Lung (tissue), 10 donors: ENCODE results near the gene SPDYE1. TPM values are rescaled to one million over a fixed set of nuclear protein-coding genes. Genes with fewer than 3 reads are reported as not detected.
"Not testable (repeated sequence)": the region's sequence is repeated elsewhere in the genome, so short reads cannot be mapped to it uniquely, and the experiment has no call there.

Experiments
- ATAC-seq: fragments of 200-7000 bp; cut with Tn5 transposase; one replicate; pipeline ENCODE4 v1.9.1; 2020; ENCODE audit warnings: moderate number of reproducible peaks; ENCODE audit not compliant: insufficient read depth, low FRiP score
- DNase-seq, 3 donors: peaks; one replicate each; pipeline ENCODE4 v3.0.0-alpha.2; 2013 to 2017
- H3K27ac ChIP-seq, 2 donors: one replicate each; pipeline ENCODE4 v1.5.1; 2013; ENCODE audit warnings: mild to moderate bottlenecking in 2 of 2, moderate library complexity in 2 of 2, control low read depth in 1 of 2, inconsistent platforms in 1 of 2, low read depth in 1 of 2, low read length in 1 of 2
- H3K27me3 ChIP-seq, 3 donors: one replicate each; pipeline ENCODE4 v1.5.1; 2013; ENCODE audit warnings: low read length in 2 of 3; ENCODE audit not compliant: control insufficient read depth in 3 of 3, insufficient read depth in 3 of 3
- H3K36me3 ChIP-seq, 4 donors: one replicate each; pipeline ENCODE4 v1.5.1; 2013; ENCODE audit warnings: low read length in 4 of 4, mild to moderate bottlenecking in 1 of 4, moderate library complexity in 1 of 4; ENCODE audit not compliant: control insufficient read depth in 4 of 4, insufficient read depth in 4 of 4
- H3K4me1 ChIP-seq, 5 donors: one replicate each; pipeline ENCODE4 v1.5.1; 2013; ENCODE audit warnings: low read length in 5 of 5, mild to moderate bottlenecking in 2 of 5, moderate library complexity in 1 of 5; ENCODE audit not compliant: control insufficient read depth in 5 of 5, insufficient read depth in 5 of 5
- H3K4me3 ChIP-seq: one replicate; pipeline ENCODE4 v1.5.1; 2013; ENCODE audit warnings: mild to moderate bottlenecking, control low read depth, moderate library complexity
- H3K9ac ChIP-seq, 2 donors: one replicate each; pipeline ENCODE4 v1.5.1; 2013; ENCODE audit warnings: low read length in 2 of 2, control low read depth in 1 of 2; ENCODE audit not compliant: insufficient read depth in 1 of 2
- H3K9me3 ChIP-seq, 4 donors: one replicate each; pipeline ENCODE4 v1.5.1; 2013; ENCODE audit warnings: low read length in 3 of 4, mild to moderate bottlenecking in 1 of 4, moderate library complexity in 1 of 4; ENCODE audit not compliant: control insufficient read depth in 4 of 4, insufficient read depth in 3 of 4
- WGBS, 2 donors: extraction: QIAGEN DNeasy Blood & Tissue Kit; methylation state at CpG; one replicate each; pipeline ENCODE4 v1.1.7; 2013; 5-methylcytosine and 5-hydroxymethylcytosine counted together
- polyA plus RNA-seq, 2 donors: library from polyadenylated mRNA; stranded (reverse); fragments of 200-250 nt; gene quantifications; one replicate each; pipeline ENCODE4 v1.2.1, GENCODE V29; 2013
- total RNA-seq, 2 donors: library from RNA; depleted of rRNA in 1 of 2; stranded (reverse); fragments of >200 nt in 1 of 2; gene quantifications; one replicate each; pipeline ENCODE4 v1.2.1, GENCODE V29; 2014 to 2021
- donor health status: Bipolar disorder and iron deficiency.
- donor health status: healthy.
- donor health status: DM: yes; HTN: yes; CAD: no.

SPDYE1 gene
- total and polyA plus RNA-seq, 4 donors: 0.09 TPM; not detected in 3

DNA sequence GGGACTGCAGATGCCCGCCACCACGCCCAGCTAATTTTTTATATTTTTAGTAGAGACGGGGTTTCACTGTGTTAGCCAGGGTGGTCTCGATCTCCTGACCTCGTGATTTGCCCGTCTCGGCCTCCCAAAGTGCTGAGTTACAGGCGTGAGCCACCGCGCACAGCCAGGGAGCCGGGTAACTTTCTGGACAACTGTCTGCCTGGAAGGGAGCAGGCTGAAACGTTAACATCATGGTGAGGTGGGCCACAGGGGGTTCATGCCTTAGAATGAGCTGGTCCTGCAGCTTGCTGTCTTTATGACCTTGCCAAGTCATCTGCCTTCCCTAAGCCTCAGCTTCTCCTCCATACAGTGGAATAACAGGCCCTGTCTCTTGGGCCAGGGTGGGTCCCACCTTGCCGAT, 33.6 kb downstream of the SPDYE1 start:
- not testable (repeated sequence) for DNase-seq, H3K27me3 ChIP-seq, ATAC-seq, H3K36me3 ChIP-seq, H3K4me1 ChIP-seq, H3K9ac ChIP-seq, H3K27ac ChIP-seq, H3K4me3 ChIP-seq, H3K9me3 ChIP-seq
- WGBS, 2 donors: 92 to 93% methylated on average over 12 of the region's 13 CpGs

DNA sequence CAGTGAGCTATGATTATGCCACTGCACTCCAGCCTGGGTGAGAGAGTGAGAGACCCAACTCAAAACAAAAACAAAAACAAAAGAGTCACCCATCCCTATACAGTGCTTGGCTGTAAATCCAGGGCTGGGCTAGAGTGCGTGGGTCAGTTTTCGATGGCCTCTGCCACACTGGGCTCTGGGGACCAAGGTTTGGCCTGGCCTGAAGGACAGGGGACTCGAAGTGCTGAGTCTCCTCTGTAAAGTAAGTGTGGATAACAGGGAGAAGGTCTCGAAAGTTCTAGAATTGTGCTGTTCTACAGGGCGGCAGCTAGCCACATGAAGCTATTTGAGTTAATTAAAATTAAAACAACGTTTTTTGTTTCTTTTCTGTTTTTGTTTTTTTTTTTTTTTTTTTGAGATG, 34.3 kb downstream of the SPDYE1 start:
- H3K4me3 ChIP-seq, H3K27me3 ChIP-seq, H3K36me3 ChIP-seq, H3K9me3 ChIP-seq, H3K9ac ChIP-seq, H3K4me1 ChIP-seq, DNase-seq, H3K27ac ChIP-seq, ATAC-seq: not testable (repeated sequence)
- 90 to 96% methylated on average over 4 to 6 of the region's 6 CpGs for WGBS, 2 donors

DNA sequence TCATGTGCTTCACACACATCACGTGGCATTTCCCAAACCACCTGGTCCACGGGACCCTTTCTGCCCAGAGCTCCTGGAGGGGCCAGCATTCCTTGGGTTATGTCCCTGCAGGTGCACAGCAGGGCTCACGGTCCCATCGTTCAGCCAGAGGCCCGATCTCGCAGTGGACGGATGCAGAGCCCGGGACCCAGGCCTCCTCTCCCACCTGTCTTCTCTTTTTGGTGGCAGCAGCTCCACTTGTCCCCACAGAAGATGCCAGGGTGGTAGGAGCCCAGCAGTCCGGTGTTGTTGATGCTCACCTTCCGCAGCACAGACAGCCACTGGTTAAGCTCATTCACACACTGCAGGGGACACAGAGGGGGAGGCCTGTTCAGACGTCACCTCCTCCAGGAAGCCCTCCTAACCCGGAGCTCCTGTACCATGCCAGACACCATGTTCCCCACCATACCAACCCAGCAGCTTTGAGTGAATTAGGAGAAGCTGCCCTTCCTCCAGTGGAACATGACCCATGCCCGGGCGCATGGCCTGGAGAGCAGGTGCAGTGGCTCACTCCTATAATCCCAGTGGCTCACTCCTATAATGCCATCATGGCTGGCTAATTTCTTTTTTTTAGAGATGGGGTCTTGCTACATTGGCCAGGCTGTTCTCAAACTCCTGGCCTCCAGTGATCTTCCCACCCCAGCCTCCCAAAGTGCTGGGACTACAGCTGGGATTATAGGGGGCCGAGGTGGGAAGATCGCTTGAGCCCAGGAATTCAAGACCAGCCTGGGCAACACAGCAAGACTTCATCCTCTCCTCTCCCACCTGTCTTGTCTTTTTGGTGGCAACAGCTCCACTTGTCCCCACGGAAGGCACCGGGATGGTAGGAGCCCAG, 36.5 kb downstream of the SPDYE1 start:
- not testable (repeated sequence) for H3K4me1 ChIP-seq, H3K4me3 ChIP-seq, H3K27ac ChIP-seq, ATAC-seq, H3K27me3 ChIP-seq, H3K9ac ChIP-seq, H3K9me3 ChIP-seq, DNase-seq, H3K36me3 ChIP-seq
- 95 to 97% methylated on average over 10 to 17 of the region's 18 CpGs for WGBS, 2 donors

GRCh38 chr7:44036364-44036763, 38.7 kb downstream of the SPDYE1 start:
- not testable (repeated sequence) for H3K27ac ChIP-seq, H3K9me3 ChIP-seq, H3K27me3 ChIP-seq, H3K36me3 ChIP-seq, H3K4me1 ChIP-seq, H3K4me3 ChIP-seq, H3K9ac ChIP-seq, DNase-seq
- WGBS, 2 donors: 68% methylated on average over 10 of the region's 10 CpGs; no CpG with 5 or more reads in 1 of the 2 donors
- peak; percentile 6 for ATAC-seq

DNA sequence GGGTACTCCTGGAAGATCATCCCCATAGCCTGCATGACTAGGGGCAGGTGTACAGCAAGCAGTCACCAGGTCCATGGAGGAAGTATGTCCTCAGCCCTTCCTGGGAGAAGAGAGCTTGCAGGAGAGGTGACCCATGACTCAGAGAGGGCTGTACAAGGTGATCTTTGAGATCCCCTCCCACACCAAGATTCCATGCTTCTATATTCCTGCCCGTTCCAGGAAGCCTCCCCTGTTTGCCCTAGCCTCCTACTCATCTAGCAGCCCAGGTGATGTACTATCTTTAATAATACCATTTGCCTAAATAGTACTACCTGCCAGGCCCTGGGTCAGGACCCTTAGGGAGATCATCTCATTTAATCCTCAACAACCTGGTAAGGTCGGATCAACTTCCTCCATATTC, 40.3 kb downstream of the SPDYE1 start:
- DNase-seq, H3K27me3 ChIP-seq, H3K27ac ChIP-seq, ATAC-seq, H3K4me1 ChIP-seq, H3K9ac ChIP-seq, H3K9me3 ChIP-seq, H3K4me3 ChIP-seq, H3K36me3 ChIP-seq: not testable (repeated sequence)
- 80 to 91% methylated on average over 2 of the region's 2 CpGs for WGBS, 2 donors

DNA sequence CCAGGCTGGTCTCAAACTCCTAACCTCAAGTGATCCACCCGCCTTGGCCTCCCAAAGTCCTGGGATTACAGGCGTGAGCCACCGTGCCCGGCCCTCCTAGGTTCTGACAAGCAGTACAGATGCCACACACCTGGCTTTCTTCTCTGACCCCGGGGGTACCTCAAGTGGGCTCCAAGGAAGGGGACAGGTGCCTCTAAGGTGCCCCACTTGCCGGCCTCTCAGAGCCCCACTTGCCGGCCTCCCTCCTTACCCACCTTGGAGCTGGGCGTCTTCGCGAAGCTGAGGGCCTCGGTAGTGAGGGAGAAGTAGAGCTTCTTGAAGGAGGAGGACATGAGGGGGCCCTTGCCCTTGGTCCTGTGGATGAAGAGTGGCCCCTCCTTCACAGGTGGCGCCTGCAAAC, 40.9 kb downstream of the SPDYE1 start:
- ATAC-seq, H3K4me1 ChIP-seq, H3K4me3 ChIP-seq, DNase-seq, H3K36me3 ChIP-seq, H3K27ac ChIP-seq, H3K9ac ChIP-seq, H3K9me3 ChIP-seq, H3K27me3 ChIP-seq: not testable (repeated sequence)
- WGBS, 2 donors: 46 to 88% methylated on average over 2 to 4 of the region's 12 CpGs

DNA sequence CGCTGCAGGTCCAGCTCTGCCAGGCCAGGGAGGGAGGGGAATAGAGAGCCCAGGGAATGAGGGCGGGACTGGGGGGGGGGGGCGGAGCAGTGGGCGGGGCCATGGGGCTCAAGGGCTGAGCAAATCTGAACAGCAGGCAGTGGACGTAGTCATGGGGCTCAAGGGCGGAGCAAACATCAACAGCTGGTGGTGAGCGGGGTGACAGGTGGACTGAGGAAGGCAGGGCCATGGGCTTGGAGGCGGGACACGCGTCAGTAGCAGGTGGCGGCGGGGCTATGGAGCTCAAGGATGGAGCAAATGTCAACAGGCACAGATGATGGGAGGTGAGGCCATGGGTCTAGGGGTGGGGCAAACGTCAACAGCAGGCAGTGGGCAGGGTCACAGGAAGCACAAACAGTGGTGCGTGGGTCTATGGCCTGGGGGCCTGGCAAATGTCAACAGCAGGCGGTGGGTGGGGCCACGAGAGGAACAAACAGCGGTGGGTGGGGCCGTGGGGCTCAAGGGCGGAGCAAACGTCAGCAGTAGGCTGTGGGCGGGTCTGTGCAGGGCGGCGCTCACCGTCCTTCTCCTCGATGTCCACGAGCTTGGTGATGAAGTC, 41.4 kb downstream of the SPDYE1 start:
- not testable (repeated sequence) for H3K9ac ChIP-seq, H3K4me3 ChIP-seq, H3K36me3 ChIP-seq, H3K27me3 ChIP-seq, H3K9me3 ChIP-seq, H3K4me1 ChIP-seq
- peak overlapping the region; percentile 76 to 84 for H3K27ac ChIP-seq
- WGBS, 2 donors: 10 to 17% methylated on average over 17 to 20 of the region's 26 CpGs
- ATAC-seq (peak; percentile 92), DNase-seq (peak; percentile 50 to 65 (median 64))

DNA sequence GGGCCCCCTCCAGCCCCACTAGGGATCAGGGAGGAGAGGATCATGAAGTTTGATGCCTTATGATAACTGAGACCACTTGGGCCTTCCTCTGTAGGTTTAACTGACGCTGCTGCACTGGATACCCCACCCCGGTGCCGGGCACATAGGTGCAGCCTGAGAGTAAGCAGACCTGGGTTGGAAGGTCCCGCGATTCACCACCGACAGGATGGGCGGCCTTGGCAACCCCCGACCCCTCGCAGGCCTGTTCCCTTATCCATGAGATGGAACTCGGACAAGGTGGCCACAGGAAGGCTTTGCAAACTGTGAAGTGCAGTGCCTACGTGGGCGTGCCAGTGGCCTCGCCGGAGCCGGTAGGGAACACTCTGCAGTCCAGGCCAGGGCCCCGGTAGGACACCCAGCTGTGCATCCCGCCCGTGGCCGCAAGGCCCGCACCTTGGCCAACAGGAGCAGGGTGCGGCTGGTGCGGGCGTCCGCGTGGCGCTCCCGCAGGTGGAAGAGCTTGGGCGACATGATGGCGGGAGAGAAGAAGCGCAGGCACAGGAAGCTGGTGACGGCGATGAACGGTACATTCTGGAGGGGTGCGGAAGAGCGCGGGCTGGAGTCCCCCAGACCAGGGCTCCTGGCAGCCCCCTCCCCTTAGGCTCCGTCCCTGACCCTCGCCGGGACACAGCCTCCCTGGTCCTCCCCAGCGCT, 42.2 kb downstream of the SPDYE1 start:
- H3K4me1 ChIP-seq, H3K4me3 ChIP-seq, H3K9me3 ChIP-seq, H3K27me3 ChIP-seq, ATAC-seq, DNase-seq, H3K9ac ChIP-seq, H3K36me3 ChIP-seq: not testable (repeated sequence)
- WGBS, 2 donors: 13 to 20% methylated on average over 8 to 19 of the region's 40 CpGs
- H3K27ac ChIP-seq: peak overlapping the region in 1 of 2 donors; percentile 4
